Gastrocnemius medialis (tissue), 4 donors: ENCODE results near the gene KANSL1.

Source experiments
- CTCF ChIP-seq, 5 experiments: fragments of 450-650 bp in 3 of 5; fragments of 200-600 bp in 2 of 5; sonication (generic) in 2 of 5; IDR thresholded peaks in 4 of 5; conservative IDR thresholded peaks in 1 of 5; 1 replicate in 4 of 5; 2 replicates in 1 of 5; pipeline ENCODE4 v1.5.1; 2016 to 2019; ENCODE audit warnings: antibody characterized with exemption in 5 of 5, mild to moderate bottlenecking in 3 of 5, moderate library complexity in 3 of 5
- POLR2A ChIP-seq, 2 donors: fragments of 450-650 bp; IDR thresholded peaks; one replicate each; pipeline ENCODE4 v1.6.1; 2017; ENCODE audit warnings: antibody characterized with exemption in 2 of 2, mild to moderate bottlenecking in 2 of 2, moderate library complexity in 2 of 2

DNA sequence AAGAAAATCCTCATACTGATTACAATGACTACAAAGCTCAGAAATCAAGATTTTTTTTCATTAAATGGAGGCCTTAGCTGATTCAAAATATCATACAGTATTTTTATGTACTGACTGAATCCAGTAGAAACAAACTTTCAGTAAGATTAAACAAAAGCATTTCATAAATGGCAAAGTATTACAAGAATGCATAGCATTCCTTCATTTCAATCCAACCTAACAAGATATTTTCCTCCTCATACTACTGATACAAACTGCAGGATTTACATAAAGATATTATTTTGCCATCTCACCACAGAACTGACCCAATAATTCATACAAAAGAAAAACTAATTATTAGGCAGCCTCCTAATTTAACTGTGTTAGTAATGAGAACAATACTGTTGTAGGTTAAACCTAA is 6.2 kb upstream of the KANSL1 start:
- no peak for TF ChIP-seq CTCF (IDR thresholded peaks at IDR 0.05 in 4 of 5, conservative IDR thresholded peaks at IDR 0.05 in 1 of 5)
- TF ChIP-seq POLR2A (IDR thresholded peaks at IDR 0.05), result no peak
